ENCODE results near the gene HIVEP3. TPM values are rescaled to one million over a fixed set of nuclear protein-coding genes. Genes with fewer than 3 reads are reported as not detected.

Gene HIVEP3
- total RNA-seq, 1 donor from 2014 or later, result 6.4 TPM

GRCh38 chr1:41539999-41540398 is 378.7 kb downstream of the HIVEP3 start:
- intact Hi-C loops (cut with DNase I), result no loop called here
- no peak for ATAC-seq (ENCODE audit: poor library complexity)
- no peak for DNase-seq

- DNase-seq (no peak), ATAC-seq (ENCODE audit: poor library complexity) (no peak)
These were observed 379.3 kb downstream of the HIVEP3 start for GRCh38 chr1:41539418-41539805.

GRCh38 chr1:41538741-41539417 is 379.8 kb downstream of the HIVEP3 start:
- DNase-seq (no peak), ATAC-seq (ENCODE audit: poor library complexity) (no peak)
- intact Hi-C loops (cut with DNase I), result no loop called here

More at GRCh38 chr1:41539418-41539805, 379.3 kb downstream of the HIVEP3 start:
- intact Hi-C loops (cut with DNase I), result no loop called here

DNA sequence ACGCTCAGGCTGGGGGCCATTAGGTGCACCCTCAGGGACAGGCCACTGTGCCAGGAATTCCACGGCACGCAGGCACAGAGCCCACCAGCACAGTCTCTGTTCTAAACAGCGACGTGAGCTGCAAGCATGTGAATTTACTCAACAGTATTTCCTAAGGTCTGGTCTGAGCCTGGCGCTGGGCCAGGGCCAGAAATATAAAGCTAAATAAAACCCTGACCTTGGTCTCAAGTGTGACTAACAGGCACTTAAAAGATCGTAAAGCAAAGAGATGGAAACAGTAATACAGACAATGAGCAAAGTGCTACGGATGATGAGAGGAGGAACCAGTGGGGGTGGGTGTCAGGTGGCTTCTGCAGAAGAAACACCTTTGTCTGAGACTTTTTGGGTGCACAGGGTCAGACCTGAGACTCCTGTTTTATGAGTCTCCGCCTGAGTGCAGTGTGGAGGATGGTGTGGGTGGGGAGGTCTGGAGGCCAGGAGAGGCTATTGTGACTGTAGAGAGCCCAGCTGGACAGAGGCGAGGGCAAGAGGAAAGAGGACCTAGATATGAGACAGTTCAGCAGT is 380.9 kb downstream of the HIVEP3 start:
- DNase-seq, result peak; percentile 81
- peak; percentile 84 for ATAC-seq (ENCODE audit: poor library complexity)
- intact Hi-C loops (cut with DNase I), result no loop called here

GRCh38 chr1:41537251-41537650 is 381.5 kb downstream of the HIVEP3 start:
- DNase-seq (no peak), ATAC-seq (ENCODE audit: poor library complexity) (peak; percentile 23)
- intact Hi-C loops (cut with DNase I), result no loop called here

DNA sequence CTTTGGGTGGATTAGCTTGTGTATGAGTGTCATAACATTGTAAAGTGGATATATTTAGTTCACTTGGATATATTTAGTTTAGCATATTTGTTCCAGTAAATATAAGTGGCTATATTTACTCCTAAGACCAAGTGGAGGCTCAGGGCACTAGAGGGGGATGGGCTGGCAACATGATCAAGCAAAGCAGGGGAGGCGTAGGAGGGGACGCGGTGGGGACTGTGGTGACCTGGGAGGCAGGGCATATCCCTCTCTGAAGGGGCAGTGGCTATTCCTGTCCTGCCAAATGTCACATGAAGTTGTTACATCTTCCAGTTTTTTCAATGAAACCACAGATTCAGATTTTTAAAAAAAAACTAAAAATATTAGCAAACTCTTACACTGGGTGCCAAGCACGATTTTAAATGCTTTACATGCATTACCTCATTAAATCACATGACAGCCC is 382.3 kb downstream of the HIVEP3 start:
- peak; percentile 45 for ATAC-seq (ENCODE audit: poor library complexity)
- intact Hi-C loops (cut with DNase I), result no loop called here
- DNase-seq, result no peak

GRCh38 chr1:41535716-41536115 is 383.0 kb downstream of the HIVEP3 start:
- peak; percentile 3 for DNase-seq
- ATAC-seq (ENCODE audit: poor library complexity), result peak; percentile 9
- intact Hi-C loops (cut with DNase I), result no loop called here

DNA sequence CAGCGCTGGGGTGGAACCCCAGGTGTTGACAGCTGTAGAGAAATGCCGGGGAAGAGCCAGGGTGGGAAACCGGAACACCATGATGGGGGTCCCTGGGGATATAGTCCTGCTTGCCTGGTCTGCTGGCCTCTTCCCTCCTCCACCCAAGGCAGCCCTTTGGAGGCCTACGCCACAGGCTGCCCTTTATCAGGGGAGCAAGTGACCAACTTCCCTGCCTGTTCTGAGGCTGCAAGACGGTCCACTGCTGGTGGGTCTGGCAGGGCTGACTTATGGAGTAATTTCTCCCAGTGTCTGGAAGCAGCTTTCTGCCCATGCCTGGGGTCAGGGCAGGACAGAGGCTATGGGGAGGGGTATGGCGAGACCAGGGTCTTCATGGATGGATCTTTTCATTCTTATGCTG is 383.4 kb downstream of the HIVEP3 start:
- intact Hi-C loops (cut with DNase I), result no loop called here
- DNase-seq (no peak), ATAC-seq (ENCODE audit: poor library complexity) (no peak)

DNA sequence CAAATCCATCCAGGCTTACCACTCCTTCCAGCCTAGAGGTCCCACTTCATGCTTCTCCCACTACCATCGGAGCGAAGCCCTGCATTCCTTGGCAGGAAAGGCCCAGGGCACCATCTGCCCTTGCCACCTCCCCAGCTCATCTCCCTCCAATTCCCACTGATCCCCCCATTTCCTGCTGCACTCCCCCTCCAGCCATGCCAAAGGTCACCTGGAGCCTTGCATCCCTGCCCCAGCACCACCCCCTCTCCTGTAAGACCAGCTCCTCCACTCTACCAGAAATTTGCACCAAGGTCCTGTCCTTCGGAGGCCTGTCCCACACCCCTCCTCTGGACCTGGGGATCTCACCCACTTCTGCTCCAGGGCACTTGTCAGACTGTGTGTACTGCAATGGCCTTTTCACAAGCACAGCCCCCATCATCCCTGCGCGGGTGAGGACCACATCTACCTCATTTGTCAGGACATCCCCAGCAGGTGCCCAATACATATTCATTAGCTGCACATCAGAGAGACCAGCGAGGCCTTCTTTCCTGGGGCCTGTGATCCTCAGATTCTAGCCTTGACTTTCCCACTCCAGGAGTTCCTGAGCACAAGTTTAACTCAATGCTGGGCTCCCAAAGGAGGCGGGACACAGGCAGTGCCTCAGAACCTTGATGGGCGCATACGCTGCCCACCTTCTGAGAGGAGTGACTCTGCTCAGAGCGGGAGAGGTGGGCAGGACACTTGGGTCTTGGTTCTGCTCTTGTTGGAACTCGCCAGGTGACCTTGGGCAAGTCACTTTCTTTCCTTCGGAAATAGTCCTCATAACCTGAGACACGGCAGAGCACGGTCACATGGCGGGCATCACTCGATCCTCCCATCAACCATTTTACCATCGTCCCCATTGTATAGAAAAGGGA is 384.3 kb downstream of the HIVEP3 start:
- DNase-seq, result peak; percentile 27
- ATAC-seq (ENCODE audit: poor library complexity), result no peak
- intact Hi-C loops (cut with DNase I), result no loop called here

DNA sequence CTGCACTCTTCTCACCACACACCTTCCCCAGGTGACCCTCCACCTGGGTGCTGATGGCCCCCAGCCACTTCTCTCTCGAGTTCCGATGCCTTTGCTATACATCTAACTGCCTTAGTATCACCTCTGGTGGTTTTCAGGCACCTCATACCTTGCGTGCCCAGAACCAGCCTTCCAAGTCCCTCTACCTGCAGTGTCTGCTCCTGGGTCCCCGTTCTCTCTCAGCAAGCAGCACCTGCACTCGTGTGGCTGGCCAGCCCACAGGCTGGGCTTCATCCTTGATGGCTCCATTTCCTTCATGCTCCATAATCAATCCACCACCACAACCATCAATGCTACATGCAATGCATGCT is 385.0 kb downstream of the HIVEP3 start:
- DNase-seq (no peak), ATAC-seq (ENCODE audit: poor library complexity) (no peak)
- intact Hi-C loops (cut with DNase I), result no loop called here

GRCh38 chr1:41533016-41533730 is 385.5 kb downstream of the HIVEP3 start:
- peak; percentile 42 for DNase-seq
- intact Hi-C loops (cut with DNase I), result no loop called here
- no peak for ATAC-seq (ENCODE audit: poor library complexity)

GRCh38 chr1:41532206-41532975 is 386.3 kb downstream of the HIVEP3 start:
- DNase-seq, result peak; percentile 18
- ATAC-seq (ENCODE audit: poor library complexity), result no peak
- intact Hi-C loops (cut with DNase I), result no loop called here

DNA sequence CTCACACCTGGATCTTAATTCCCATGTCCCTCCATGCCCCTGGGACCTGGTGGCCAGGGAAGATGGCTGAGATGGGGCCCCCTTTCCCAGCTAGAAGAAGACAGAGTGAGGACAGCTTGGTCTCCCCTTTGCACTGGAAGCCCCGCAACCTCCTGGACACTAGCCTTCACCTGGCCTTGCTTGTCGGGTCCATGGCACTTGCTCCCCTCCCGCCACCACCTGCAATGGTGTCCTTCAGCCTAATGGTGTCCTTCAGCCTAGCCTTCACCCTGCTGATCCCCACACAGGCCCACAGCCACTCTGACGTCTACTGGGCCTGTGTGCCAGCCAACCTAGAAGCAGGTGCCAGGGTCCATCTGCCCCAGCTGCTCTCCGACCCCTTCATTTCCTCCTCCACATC is 388.3 kb downstream of the HIVEP3 start:
- no peak for ATAC-seq (ENCODE audit: poor library complexity)
- peak; percentile 14 for DNase-seq
- intact Hi-C loops (cut with DNase I), result no loop called here

- intact Hi-C loops (cut with DNase I), result no loop called here
- peak; percentile 10 for DNase-seq
- no peak for ATAC-seq (ENCODE audit: poor library complexity)
These were observed 388.9 kb downstream of the HIVEP3 start for GRCh38 chr1:41529621-41530395.

- peak; percentile 5 for DNase-seq
- no peak for ATAC-seq (ENCODE audit: poor library complexity)
- intact Hi-C loops (cut with DNase I), result no loop called here
These were observed 389.8 kb downstream of the HIVEP3 start for GRCh38 chr1:41528726-41529605.

DNA sequence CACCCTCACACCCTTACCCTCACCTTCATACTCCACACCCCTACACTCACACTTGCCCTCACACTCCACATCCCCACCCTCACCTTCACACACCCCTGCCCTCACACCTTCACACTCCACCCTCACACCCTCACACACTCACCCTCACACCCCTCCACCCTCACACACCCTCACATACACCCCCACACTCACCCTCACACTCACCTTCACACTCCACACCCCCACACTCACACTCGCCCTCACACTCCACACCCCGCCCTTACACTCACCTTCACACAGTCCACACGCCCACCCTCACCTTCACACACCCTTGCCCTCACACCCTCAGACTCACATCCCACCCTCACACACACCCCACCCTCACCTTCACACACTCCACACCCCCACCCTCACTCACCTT is 390.6 kb downstream of the HIVEP3 start:
- intact Hi-C loops (cut with DNase I), result no loop called here
- DNase-seq (no peak), ATAC-seq (ENCODE audit: poor library complexity) (no peak)
